Nephron progenitor cell (in vitro differentiated cells): ENCODE data around the gene ZNF680.

Experiments used
- DNase-seq: peaks from one replicate; pipeline ENCODE4 v3.0.0; 2021
- H3K27ac Mint-ChIP-seq: 2 replicates; pipeline ENCODE4 v1.8.0; 2021; ENCODE audit warnings: mild to moderate bottlenecking, moderate library complexity, mixed read lengths
- H3K27me3 Mint-ChIP-seq: 2 replicates; pipeline ENCODE4 v1.8.0; 2021; ENCODE audit warnings: mild to moderate bottlenecking, low read depth, mixed read lengths; ENCODE audit not compliant: poor library complexity
- H3K36me3 Mint-ChIP-seq: 2 replicates; pipeline ENCODE4 v1.8.0; 2021; ENCODE audit warnings: low read depth, mixed read lengths
- H3K4me1 Mint-ChIP-seq: 2 replicates; pipeline ENCODE4 v1.8.0; 2021; ENCODE audit warnings: mixed read lengths
- H3K4me3 Mint-ChIP-seq: 2 replicates; pipeline ENCODE4 v1.8.0; 2021; ENCODE audit warnings: mild to moderate bottlenecking, moderate library complexity, mixed read lengths
- H3K9me3 Mint-ChIP-seq: 2 replicates; pipeline ENCODE4 v1.8.0; 2021; ENCODE audit warnings: mild to moderate bottlenecking, moderate library complexity, mixed read lengths
- TF ChIP-seq, protein P1 (sequence below): fragments of 200-600 bp; sonication (generic); IDR thresholded peaks from 2 replicates; pipeline ENCODE4 v1.5.0; 2021; ENCODE audit warnings: antibody characterized with exemption

Gene ZNF680

GRCh38 chr7:64562626-64563278 lies at the start of gene ZNF680:
Gene ZNF680 (minus strand): TSS chr7:64563071. CDS start chr7:64562954, 117 bp downstream.
- Mint-ChIP-seq H3K27me3 (no peaks in the 10 kb centered on the region), H3K9me3 (peaks cover 93% of the 10 kb centered on the region), H3K4me1 (no peaks in the 10 kb centered on the region), H3K4me3 (peak within 1 kb of the TSS; percentile 99), H3K27ac (peak within 1 kb of the TSS; percentile 100), H3K36me3 (peaks cover 50% of the 10 kb centered on the region)
- peak; percentile 80 for DNase-seq
- TF ChIP-seq, protein P1, sequence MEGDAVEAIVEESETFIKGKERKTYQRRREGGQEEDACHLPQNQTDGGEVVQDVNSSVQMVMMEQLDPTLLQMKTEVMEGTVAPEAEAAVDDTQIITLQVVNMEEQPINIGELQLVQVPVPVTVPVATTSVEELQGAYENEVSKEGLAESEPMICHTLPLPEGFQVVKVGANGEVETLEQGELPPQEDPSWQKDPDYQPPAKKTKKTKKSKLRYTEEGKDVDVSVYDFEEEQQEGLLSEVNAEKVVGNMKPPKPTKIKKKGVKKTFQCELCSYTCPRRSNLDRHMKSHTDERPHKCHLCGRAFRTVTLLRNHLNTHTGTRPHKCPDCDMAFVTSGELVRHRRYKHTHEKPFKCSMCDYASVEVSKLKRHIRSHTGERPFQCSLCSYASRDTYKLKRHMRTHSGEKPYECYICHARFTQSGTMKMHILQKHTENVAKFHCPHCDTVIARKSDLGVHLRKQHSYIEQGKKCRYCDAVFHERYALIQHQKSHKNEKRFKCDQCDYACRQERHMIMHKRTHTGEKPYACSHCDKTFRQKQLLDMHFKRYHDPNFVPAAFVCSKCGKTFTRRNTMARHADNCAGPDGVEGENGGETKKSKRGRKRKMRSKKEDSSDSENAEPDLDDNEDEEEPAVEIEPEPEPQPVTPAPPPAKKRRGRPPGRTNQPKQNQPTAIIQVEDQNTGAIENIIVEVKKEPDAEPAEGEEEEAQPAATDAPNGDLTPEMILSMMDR, result no peak

GRCh38 chr7:64612452-64612851 lies 49.6 kb upstream of the ZNF680 start:
- H3K4me1 Mint-ChIP-seq, result no peaks in the 10 kb centered on the region

DNA sequence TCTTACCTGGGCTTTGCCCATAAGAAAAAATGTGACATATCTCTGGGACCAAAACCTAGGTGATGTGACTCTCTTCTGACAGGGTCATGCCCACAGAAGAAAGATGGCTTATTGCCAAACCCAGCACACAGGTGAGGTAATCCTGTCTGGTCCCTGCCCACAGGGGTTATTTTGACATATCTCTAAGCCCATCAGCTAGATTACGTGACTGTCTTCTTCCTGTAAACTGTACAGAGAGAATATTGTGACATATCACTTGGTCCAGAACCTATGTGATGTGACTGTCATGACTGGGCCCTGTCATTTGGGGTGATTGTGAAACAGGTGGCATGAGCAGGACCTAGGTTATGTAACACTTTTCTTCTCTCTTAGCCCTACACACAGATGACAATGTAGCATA lies 48.8 kb upstream of the ZNF680 start:
- no peak overlapping the region for H3K27ac Mint-ChIP-seq
- H3K4me1 Mint-ChIP-seq, result no peaks in the 10 kb centered on the region
- DNase-seq, result no peak
- no peaks in the 10 kb centered on the region for H3K27me3 Mint-ChIP-seq
- H3K36me3 Mint-ChIP-seq, result no peaks in the 10 kb centered on the region
- peaks cover 96% of the 10 kb centered on the region for H3K9me3 Mint-ChIP-seq
- H3K4me3 Mint-ChIP-seq, result no peak overlapping the region
- TF ChIP-seq, protein P1, result no peak

More at GRCh38 chr7:64612452-64612851, 49.6 kb upstream of the ZNF680 start:
- no peak overlapping the region for H3K27ac Mint-ChIP-seq
- H3K4me3 Mint-ChIP-seq, result no peak overlapping the region
- peaks cover 99% of the 10 kb centered on the region for H3K9me3 Mint-ChIP-seq
- H3K36me3 Mint-ChIP-seq, result no peaks in the 10 kb centered on the region
- TF ChIP-seq, protein P1, result no peak
- H3K27me3 Mint-ChIP-seq, result no peaks in the 10 kb centered on the region
- no peak for DNase-seq

DNA sequence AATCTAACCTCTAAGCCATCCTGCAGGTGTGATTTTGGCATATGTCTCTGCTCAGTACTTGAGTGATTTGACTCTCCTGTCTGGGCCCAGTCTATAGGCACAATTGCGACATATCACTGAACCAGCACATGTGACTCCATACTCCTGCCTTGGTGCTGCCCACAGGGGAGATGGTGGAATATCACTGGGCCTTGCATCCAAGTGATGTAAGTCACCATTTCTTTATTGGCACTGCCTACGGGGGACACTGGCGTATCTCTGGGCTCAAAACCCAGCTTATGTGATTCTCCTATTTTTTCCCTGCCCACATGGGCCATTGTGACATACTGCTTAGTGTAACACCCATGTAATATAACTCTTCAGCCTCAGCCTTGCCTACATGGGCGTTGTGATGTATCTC lies 48.1 kb upstream of the ZNF680 start:
- Mint-ChIP-seq H3K4me3 (no peak overlapping the region), H3K27ac (no peak overlapping the region), H3K9me3 (peaks cover 94% of the 10 kb centered on the region), H3K4me1 (no peaks in the 10 kb centered on the region), H3K36me3 (no peaks in the 10 kb centered on the region), H3K27me3 (no peaks in the 10 kb centered on the region)
- TF ChIP-seq, protein P1, result no peak
- no peak for DNase-seq

DNA sequence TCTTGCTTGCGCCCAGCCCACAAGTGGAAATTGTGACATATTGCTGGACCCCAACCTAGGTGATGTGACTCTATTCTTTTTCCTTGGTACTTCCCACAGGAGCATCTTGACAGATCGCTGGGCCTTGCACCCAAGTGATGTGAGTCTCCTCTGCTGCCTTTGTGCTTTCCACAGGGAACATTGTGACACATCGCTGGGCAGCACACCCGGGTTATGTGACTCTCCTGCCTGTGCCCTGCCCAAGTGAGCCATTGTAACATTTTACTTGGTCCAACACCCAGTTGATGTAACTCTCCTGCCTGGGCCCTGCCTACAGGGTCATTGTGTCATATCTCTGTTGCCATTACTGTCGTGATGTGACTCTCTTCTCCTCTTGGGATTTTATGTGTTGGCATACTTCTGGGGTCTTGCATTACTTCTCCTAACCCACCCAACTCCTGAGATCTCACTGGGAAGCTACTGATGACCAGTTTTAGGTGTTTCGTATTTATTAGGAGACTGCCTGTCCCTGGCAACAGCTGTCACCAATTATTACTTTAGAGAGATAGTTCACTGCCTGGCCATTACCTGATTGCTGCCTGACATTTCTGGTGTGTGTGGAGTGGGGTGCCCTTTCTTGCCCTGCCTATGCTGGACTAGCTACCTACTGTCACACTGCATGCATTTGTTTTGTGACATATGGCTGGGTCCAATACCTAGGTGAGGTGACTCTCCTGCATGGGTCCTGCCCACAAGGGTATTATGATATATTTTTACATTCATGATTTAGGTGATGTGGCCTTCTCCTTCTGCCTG lies 45.4 kb upstream of the ZNF680 start:
- H3K27ac Mint-ChIP-seq, result no peak overlapping the region
- H3K9me3 Mint-ChIP-seq, result peaks cover 94% of the 10 kb centered on the region

More for the DNA sequence above, 45.4 kb upstream of the ZNF680 start:
- no peaks in the 10 kb centered on the region for H3K36me3 Mint-ChIP-seq
- no peak overlapping the region for H3K4me3 Mint-ChIP-seq
- no peak for DNase-seq
- no peaks in the 10 kb centered on the region for H3K27me3 Mint-ChIP-seq
- no peaks in the 10 kb centered on the region for H3K4me1 Mint-ChIP-seq
- TF ChIP-seq, protein P1, result no peak
